Esophagus muscularis mucosa (tissue), 4 donors: ENCODE data around the gene ARSI. TPM values are rescaled to one million over a fixed set of nuclear protein-coding genes. Genes with fewer than 3 reads are reported as not detected.

Experiments used
- DNase-seq: peaks from one replicate; pipeline ENCODE4 v3.0.0-alpha.2; 2017; ENCODE audit errors: extremely low spot score
- H3K27ac ChIP-seq, 4 donors: fragments of 200-600 bp; sonication (generic); replicated peaks in 1 of 4; 1 replicate in 3 of 4; 2 replicates in 1 of 4; pipeline ENCODE4 v1.5.1; 2016 to 2019; ENCODE audit warnings: mild to moderate bottlenecking in 1 of 4
- H3K27me3 ChIP-seq, 4 donors: fragments of 200-600 bp; sonication (generic); one replicate each; pipeline versions ENCODE4 v1.5.1 to v1.6.0; 2016 to 2019
- H3K36me3 ChIP-seq, 4 donors: fragments of 200-600 bp; sonication (generic); one replicate each; pipeline ENCODE4 v1.5.1; 2016 to 2019
- H3K4me1 ChIP-seq, 4 donors: fragments of 200-600 bp; sonication (generic); one replicate each; pipeline ENCODE4 v1.5.1; 2016 to 2019
- H3K4me3 ChIP-seq, 4 donors: fragments of 200-600 bp; sonication (generic); 1 replicate in 2 of 4; 2 replicates in 2 of 4; pipeline ENCODE4 v1.5.1; 2016 to 2019; ENCODE audit warnings: mild to moderate bottlenecking in 4 of 4, moderate library complexity in 1 of 4
- H3K9me3 ChIP-seq, 4 donors: fragments of 200-600 bp; sonication (generic); 1 replicate in 3 of 4; 2 replicates in 1 of 4; pipeline ENCODE4 v1.5.1; 2016 to 2019
- CTCF ChIP-seq, 3 experiments: fragments of 200-600 bp in 2 of 3; fragments of 450-650 bp in 1 of 3; sonication (generic) in 2 of 3; IDR thresholded peaks; one replicate each; pipeline ENCODE4 v1.5.1; 2017 to 2019; ENCODE audit warnings: antibody characterized with exemption in 3 of 3, mild to moderate bottlenecking in 2 of 3, moderate library complexity in 1 of 3
- EP300 ChIP-seq: sonication (generic); formaldehyde crosslinking; IDR thresholded peaks from one replicate; pipeline ENCODE4 v1.6.1; 2017; ENCODE audit warnings: antibody characterized with exemption
- POLR2A ChIP-seq: fragments of 450-650 bp; IDR thresholded peaks from one replicate; pipeline ENCODE4 v1.6.1; 2017; ENCODE audit warnings: antibody characterized with exemption, moderate library complexity, mild to moderate bottlenecking, low read depth
- POLR2AphosphoS5 ChIP-seq, 2 donors: sonication (generic); formaldehyde crosslinking; IDR thresholded peaks; one replicate each; pipeline ENCODE4 v1.6.1; 2017; ENCODE audit warnings: antibody characterized with exemption in 2 of 2
- WGBS: methylation state at CpG from one replicate; pipeline ENCODE4 v1.1.5; 2018; 5-methylcytosine and 5-hydroxymethylcytosine counted together
- intact Hi-C: fragments of 100-400 bp; cut with DNase I; formaldehyde crosslinking; loops from one replicate; pipeline ENCODE4 v1.15.1; 2023
- total RNA-seq, 4 donors: library from RNA; depleted of rRNA; stranded (reverse); fragments of >200 nt; gene quantifications; one replicate each; pipeline versions ENCODE4 v1.1.0 to v1.2.1, GENCODE V29; 2016

Gene ARSI
- total RNA-seq, 4 donors from 2014 or later = 5.8 to 20.6 (median 10.1) TPM

DNA sequence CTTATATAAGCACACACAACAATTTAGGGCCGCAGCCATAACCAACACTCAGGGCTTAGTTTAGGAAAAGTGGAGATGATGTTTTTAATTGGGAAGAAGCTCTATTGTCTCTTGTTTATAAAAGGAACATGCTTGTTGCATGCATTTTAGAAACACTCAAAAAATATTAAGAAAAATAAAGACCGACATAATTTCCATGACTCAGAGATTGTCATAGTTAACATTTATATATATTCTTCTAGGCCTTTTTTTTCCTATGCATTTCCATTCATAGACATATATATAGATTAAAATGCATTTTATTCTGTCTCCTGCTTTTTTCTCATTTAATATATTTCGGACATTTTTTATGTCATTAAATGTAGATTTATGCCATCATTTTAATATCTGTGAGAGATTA is 13.6 kb upstream of the ARSI start:
- no peaks in the 10 kb centered on the region for H3K27me3 ChIP-seq
- no peaks in the 10 kb centered on the region for H3K9me3 ChIP-seq
- peaks cover 2 to 32% (median 24%) of the 10 kb centered on the region in 4 donors for H3K4me1 ChIP-seq
- WGBS = 91% methylated on average over 3 of the region's 3 CpGs
- intact Hi-C loops = no loop called here
- no peaks in the 10 kb centered on the region for H3K36me3 ChIP-seq
- TF ChIP-seq POLR2A (no peak), CTCF (IDR thresholded peaks at IDR 0.05) (no peak), POLR2AphosphoS5 (IDR thresholded peaks at IDR 0.05) (no peak), EP300 (no peak)
- DNase-seq = no peak
- no peak overlapping the region for H3K4me3 ChIP-seq
- no peak overlapping the region for H3K27ac ChIP-seq

DNA sequence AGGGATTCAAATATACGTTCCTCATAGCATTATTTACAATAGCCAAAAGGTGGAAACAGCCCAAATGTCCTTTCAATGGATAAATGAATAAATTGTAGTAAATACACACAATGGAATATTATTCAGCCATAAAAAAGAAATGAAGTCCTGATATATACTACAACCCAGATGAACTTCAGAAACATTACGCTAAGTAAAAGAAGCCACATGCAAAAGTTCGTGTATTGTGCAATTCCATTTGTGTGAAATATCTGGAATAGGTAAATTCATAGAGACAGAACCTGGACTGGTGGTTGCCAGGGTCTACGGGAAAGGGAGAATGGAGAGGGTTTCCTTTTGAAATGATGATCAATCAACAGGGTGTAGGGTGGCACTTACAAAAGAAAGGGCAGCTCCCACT is 12.5 kb upstream of the ARSI start:
- 95% methylated on average over 4 of the region's 4 CpGs for WGBS
- intact Hi-C loops = no loop called here

GRCh38 chr5:150313921-150314716 is 11.4 kb upstream of the ARSI start:
- no peaks in the 10 kb centered on the region for H3K27me3 ChIP-seq
- H3K36me3 ChIP-seq = no peaks in the 10 kb centered on the region
- peaks cover 0 to 25% (median 14%) of the 10 kb centered on the region in 4 donors for H3K4me1 ChIP-seq
- 55% methylated on average over 6 of the region's 6 CpGs for WGBS
- H3K27ac ChIP-seq = peak overlapping the region in 2 of 4 donors; percentile 22 to 26
- intact Hi-C loops = no loop called here
- TF ChIP-seq EP300 (no peak), POLR2A (no peak), POLR2AphosphoS5 (IDR thresholded peaks at IDR 0.05) (no peak), CTCF (IDR thresholded peaks at IDR 0.05) (no peak)
- H3K9me3 ChIP-seq = no peaks in the 10 kb centered on the region
- no peak overlapping the region for H3K4me3 ChIP-seq
- DNase-seq = no peak

More for the DNA sequence above, 12.5 kb upstream of the ARSI start:
- no peaks in the 10 kb centered on the region for H3K9me3 ChIP-seq
- no peak overlapping the region for H3K4me3 ChIP-seq
- no peaks in the 10 kb centered on the region for H3K27me3 ChIP-seq
- TF ChIP-seq CTCF (IDR thresholded peaks at IDR 0.05) = no peak
- TF ChIP-seq POLR2AphosphoS5 (IDR thresholded peaks at IDR 0.05) = no peak
- H3K36me3 ChIP-seq = no peaks in the 10 kb centered on the region
- DNase-seq = no peak
- no peak overlapping the region for H3K27ac ChIP-seq
- peaks cover 0 to 27% (median 18%) of the 10 kb centered on the region in 4 donors for H3K4me1 ChIP-seq

GRCh38 chr5:150313501-150313900 is 10.8 kb upstream of the ARSI start:
- Histone ChIP-seq H3K27ac (peak overlapping the region in 2 of 4 donors; percentile 22 to 26), H3K36me3 (no peaks in the 10 kb centered on the region), H3K4me1 (peaks cover 0 to 21% (median 13%) of the 10 kb centered on the region in 4 donors), H3K27me3 (no peaks in the 10 kb centered on the region), H3K4me3 (no peak overlapping the region), H3K9me3 (no peaks in the 10 kb centered on the region)
- WGBS = 75% methylated on average over 6 of the region's 6 CpGs
- TF ChIP-seq EP300 (no peak), POLR2AphosphoS5 (IDR thresholded peaks at IDR 0.05) (no peak), CTCF (IDR thresholded peaks at IDR 0.05) (no peak), POLR2A (no peak)
- no peak for DNase-seq
- intact Hi-C loops = no loop called here

GRCh38 chr5:150312518-150312917 is 9.8 kb upstream of the ARSI start:
- peaks cover 0 to 21% (median 14%) of the 10 kb centered on the region in 4 donors for H3K4me1 ChIP-seq
- H3K27ac ChIP-seq = no peak overlapping the region
- no peak for TF ChIP-seq POLR2AphosphoS5 (IDR thresholded peaks at IDR 0.05)
- TF ChIP-seq CTCF (IDR thresholded peaks at IDR 0.05) = no peak
- no peak for TF ChIP-seq EP300
- no peak for TF ChIP-seq POLR2A
- no peaks in the 10 kb centered on the region for H3K27me3 ChIP-seq
- DNase-seq = no peak
- 95% methylated on average over 6 of the region's 6 CpGs for WGBS
- H3K4me3 ChIP-seq = no peak overlapping the region
- no peaks in the 10 kb centered on the region for H3K36me3 ChIP-seq
- intact Hi-C loops = no loop called here
- H3K9me3 ChIP-seq = no peaks in the 10 kb centered on the region
